ENCODE measurements around the gene ELF3. TPM values are rescaled to one million over a fixed set of nuclear protein-coding genes. Genes with fewer than 3 reads are reported as not detected.

The ELF3 gene
- total RNA-seq, 4 donors from 2014 or later, result 0.17 to 0.44 (median 0.38) TPM; not detected in 1

GRCh38 chr1:202016022-202016810, 5.8 kb downstream of the ELF3 start:
- TF ChIP-seq CTCF (IDR thresholded peaks at IDR 0.05; ENCODE audit: low read depth), result no peak

DNA sequence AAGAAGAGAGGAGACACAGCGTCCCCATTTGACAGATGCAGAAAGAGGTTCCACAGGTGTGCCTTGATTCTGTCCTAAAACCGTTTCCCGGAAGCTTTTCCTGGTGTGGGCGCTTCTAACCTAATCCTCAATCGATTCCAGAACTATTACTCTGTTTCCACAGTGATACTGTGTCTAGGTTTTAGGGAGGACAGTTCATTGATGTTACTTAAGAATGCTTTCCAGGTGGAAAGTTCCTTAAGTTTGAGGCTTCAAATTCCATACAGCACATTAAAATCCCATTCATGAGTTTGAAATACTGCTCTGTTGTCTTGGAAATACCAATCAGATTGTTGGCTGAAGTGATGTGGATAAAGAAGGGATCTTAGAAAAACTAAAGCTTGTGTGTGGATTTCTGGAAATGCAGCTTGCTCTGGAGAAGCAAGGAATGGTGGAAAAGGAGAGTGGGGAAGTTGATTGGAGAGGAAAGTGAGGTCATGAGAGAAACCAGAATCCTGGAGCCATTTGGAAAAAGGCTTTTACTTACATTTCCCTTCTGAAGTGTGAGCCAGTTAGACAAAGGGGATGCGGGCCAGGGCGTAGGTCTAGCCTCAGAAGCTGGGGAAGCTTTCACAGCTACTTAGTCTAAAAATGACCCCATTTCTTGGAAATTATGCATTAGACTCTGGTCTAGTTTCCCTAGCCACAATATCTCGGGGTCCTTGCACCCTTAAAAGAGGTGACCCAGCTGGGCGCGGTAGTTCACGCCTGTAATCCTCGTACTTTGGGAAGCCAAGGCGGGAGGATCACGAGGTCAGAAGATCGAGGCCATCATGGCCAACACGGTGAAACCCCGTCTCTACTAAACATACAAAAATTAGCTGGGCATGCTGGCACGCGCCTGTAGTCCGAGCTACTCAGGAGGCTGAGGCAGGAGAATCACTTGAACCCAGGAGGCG, 6.7 kb downstream of the ELF3 start:
- TF ChIP-seq CTCF (IDR thresholded peaks at IDR 0.05; ENCODE audit: low read depth), result no peak

DNA sequence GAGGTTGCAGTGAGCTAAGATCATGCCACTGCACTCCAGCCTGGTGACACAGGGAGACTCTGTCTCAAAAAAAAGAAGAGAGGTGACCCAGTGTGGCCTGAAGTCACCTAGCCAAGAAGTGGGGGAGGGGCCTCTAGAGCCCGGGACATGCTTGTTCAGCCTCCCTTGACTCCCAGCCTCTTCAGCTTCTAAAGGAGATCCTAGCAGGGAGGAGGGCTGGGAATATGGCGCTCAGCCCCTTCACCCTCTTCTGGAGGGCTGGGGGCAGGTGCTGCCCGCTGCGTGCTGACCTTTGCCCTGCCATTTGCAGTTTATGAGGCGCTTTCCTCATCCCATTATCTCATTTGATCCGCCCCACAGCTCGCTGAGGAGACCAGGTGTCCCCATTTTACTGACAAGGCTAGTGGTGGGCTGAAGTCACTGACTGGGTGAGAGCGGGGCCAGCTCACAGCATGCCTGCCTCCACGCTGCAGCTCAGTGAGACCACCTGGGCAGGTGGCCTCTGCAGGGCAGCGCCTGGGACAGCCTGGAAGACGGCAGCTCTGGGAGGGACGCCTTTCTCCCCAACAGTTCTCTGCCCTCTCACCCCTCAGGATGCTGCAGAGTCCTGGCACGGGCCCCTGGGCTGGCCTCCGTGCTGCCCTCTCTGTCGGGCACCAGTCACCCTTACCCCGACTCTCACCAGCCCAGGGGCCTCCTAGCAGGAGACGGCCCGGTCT, 7.5 kb downstream of the ELF3 start:
- TF ChIP-seq CTCF (IDR thresholded peaks at IDR 0.05; ENCODE audit: low read depth), result no peak

- no peak for TF ChIP-seq CTCF (IDR thresholded peaks at IDR 0.05; ENCODE audit: low read depth)
These were observed 8.3 kb downstream of the ELF3 start for GRCh38 chr1:202018468-202019234.

DNA sequence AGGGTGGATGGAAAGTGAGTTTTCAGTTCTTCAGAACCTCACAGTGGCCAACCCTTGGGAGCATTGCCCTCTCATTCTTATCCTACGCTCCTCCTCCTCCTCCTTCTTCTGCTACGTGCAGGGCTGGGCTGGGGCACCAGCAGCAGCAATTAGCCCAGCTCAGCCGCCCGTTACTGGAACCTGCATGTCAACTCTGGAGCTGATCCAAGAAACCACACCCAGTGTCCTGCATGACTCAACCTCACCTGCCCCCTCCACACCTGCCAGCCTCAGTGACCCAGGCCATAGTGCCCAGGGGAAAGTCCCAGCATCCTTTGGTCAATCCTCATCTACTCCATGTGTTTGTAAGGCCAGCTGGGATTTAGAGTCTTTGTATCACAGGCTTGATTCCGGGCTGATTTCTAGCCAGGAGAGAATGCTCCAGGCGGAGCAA, 12.6 kb downstream of the ELF3 start:
- TF ChIP-seq CTCF (IDR thresholded peaks at IDR 0.05; ENCODE audit: low read depth), result no peak

DNA sequence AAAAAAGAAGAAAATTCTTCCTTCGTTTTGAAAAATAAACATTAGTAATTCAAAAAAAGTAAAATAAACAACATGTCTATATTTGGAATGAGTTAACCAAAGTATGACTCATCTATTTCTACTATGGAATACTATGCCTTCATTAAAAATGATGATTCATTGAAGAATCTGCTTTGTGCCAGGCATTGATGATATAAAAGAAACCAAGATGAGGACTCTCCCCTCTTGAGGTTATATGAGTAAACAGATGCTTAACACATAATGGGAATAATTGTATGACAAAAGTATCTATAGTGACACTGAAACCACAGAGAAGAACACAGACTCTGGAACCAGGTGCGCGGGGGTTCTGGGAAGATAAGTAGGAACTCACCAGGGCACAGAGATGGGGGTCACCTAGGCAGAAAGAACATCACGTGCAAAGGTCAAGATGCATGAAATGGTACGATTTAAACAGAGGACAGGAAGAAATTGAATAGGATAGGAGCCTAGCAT, 18.8 kb downstream of the ELF3 start:
- TF ChIP-seq CTCF (IDR thresholded peaks at IDR 0.05; ENCODE audit: low read depth), result no peak

Data from subcutaneous adipose tissue (tissue), 4 donors.